Mucosa of stomach (tissue), 1 donor: Measurements from ENCODE around the gene PRSS36.

ENCODE experiments used
- H3K27me3 ChIP-seq: one replicate; pipeline ENCODE4 v1.7.0; 2013; ENCODE audit warnings: mild to moderate bottlenecking, low read length; ENCODE audit not compliant: control insufficient read depth, insufficient read depth
- H3K36me3 ChIP-seq: one replicate; pipeline ENCODE4 v1.7.0; 2013; ENCODE audit warnings: low read length; ENCODE audit not compliant: control insufficient read depth, insufficient read depth
- H3K4me1 ChIP-seq: one replicate; pipeline ENCODE4 v1.7.0; 2013; ENCODE audit warnings: mild to moderate bottlenecking, low read length; ENCODE audit not compliant: control insufficient read depth, insufficient read depth
- H3K4me3 ChIP-seq: one replicate; pipeline ENCODE4 v1.7.0; 2013; ENCODE audit warnings: low read length
- H3K9ac ChIP-seq: one replicate; pipeline ENCODE4 v1.7.0; 2013; ENCODE audit warnings: mild to moderate bottlenecking, low read length, moderate library complexity
- H3K9me3 ChIP-seq: one replicate; pipeline ENCODE4 v1.7.0; 2013; ENCODE audit warnings: mild to moderate bottlenecking, low read length, moderate library complexity; ENCODE audit not compliant: control insufficient read depth
- donor health status: Pancreatic carcinoma.

Gene PRSS36

DNA sequence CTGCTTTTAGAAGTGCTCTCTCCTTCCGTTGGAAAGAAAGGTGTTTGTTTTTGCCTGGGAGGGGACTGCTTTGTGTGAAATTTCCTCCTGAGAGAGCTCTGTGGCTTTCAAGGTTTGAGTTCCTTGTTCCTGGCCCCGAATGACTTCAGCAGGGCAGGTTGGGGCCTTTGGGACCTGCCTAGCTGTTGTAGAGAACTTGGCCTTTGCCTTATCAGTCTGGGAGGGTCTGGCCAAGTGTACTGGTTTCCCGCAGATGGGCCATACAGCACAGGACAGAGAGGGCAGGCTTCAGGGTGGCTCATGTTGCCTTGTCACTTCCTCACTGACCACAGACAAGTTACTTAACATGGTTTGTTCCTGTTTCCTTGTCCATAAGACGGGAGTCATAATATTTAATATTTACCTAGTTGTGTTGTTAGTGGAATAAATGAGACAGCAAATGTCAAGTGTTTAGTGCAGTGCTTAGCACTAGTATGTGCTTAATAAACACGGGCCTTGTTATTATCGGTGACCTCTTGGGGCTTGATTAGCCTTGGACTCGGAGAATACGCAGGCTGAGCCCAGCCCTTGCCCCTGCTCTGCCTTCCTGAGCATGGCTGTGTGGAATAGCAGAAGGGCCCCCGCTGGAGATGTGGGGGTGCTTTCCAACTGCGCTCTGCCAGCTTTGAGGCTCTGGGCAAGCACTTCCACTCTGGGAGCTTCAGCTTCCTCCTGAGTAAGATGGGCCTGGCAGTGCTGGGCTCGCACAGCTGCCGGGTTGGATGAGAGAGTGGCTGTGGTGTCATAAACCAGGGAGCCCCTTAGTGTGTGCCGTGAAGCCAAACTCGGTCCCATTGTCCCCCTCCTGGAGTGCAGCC, 20.9 kb downstream of the PRSS36 start:
- Histone ChIP-seq H3K9ac (peak overlapping the region; percentile 63), H3K27me3 (no peaks in the 10 kb centered on the region), H3K4me1 (peaks cover 72% of the 10 kb centered on the region), H3K36me3 (peaks cover 23% of the 10 kb centered on the region), H3K9me3 (no peaks in the 10 kb centered on the region), H3K4me3 (no peak overlapping the region)

DNA sequence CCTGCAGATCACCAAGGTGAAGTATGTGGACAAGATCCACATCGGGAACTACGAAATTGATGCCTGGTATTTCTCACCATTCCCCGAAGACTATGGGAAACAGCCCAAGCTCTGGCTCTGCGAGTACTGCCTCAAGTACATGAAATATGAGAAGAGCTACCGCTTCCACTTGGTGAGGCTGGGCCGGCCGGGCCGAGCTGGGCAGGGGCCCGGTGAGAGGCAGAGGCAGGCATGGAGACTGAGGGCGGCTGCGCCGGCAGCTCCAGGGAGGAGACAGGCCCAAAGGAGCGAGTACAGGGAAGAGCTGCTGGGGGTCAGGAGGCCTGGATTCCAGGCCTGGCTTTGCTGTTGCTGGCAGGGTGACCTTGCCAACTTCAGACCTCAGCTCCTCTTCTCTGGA, 22.7 kb downstream of the PRSS36 start:
- Histone ChIP-seq H3K4me1 (peaks cover 55% of the 10 kb centered on the region), H3K9ac (peak overlapping the region; percentile 63), H3K9me3 (no peaks in the 10 kb centered on the region)

DNA sequence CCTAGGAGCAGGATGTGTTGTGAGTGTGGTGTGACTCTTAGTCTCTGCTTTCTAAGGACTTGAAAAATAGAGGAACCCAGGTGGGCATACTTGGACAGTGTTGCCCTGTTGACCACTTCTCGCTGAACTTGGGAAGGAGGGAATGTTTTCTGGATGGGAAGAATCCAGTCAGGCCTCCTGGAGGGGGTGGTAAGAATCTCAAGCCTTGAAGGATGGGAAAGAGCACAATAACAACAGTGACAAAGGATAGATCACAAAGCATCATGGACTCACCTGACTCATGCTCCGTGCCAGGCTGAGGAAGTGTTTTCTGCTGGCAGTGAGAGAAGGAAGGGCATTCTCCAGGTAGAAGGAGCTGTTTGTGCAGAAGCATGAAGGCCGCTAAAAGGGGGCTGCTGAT, 24.0 kb downstream of the PRSS36 start:
- H3K4me3 ChIP-seq, result no peak overlapping the region
- peaks cover 8% of the 10 kb centered on the region for H3K36me3 ChIP-seq
- peaks cover 41% of the 10 kb centered on the region for H3K4me1 ChIP-seq
- H3K9me3 ChIP-seq, result no peaks in the 10 kb centered on the region
- no peak overlapping the region for H3K9ac ChIP-seq
- H3K27me3 ChIP-seq, result no peaks in the 10 kb centered on the region

More for the DNA sequence above, 22.7 kb downstream of the PRSS36 start:
- no peak overlapping the region for H3K4me3 ChIP-seq
- H3K36me3 ChIP-seq, result peaks cover 11% of the 10 kb centered on the region
- no peaks in the 10 kb centered on the region for H3K27me3 ChIP-seq

DNA sequence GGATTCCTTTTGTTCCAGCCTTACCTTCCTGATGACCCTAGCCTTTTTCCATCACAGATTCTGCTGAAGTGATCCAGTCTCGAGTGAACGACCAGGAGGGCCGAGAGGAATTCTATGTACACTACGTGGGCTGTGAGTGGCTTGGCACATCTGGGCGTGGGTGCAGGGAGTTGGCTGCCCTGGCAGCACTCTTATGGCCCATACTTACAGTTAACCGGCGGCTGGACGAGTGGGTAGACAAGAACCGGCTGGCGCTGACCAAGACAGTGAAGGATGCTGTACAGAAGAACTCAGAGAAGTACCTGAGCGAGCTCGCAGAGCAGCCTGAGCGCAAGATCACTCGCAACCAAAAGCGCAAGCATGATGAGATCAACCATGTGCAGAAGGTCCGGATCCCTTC, 29.7 kb downstream of the PRSS36 start:
- Histone ChIP-seq H3K4me3 (no peak overlapping the region), H3K9me3 (no peaks in the 10 kb centered on the region), H3K27me3 (no peaks in the 10 kb centered on the region), H3K4me1 (peaks cover 10% of the 10 kb centered on the region), H3K9ac (no peak overlapping the region), H3K36me3 (peaks cover 5% of the 10 kb centered on the region)

DNA sequence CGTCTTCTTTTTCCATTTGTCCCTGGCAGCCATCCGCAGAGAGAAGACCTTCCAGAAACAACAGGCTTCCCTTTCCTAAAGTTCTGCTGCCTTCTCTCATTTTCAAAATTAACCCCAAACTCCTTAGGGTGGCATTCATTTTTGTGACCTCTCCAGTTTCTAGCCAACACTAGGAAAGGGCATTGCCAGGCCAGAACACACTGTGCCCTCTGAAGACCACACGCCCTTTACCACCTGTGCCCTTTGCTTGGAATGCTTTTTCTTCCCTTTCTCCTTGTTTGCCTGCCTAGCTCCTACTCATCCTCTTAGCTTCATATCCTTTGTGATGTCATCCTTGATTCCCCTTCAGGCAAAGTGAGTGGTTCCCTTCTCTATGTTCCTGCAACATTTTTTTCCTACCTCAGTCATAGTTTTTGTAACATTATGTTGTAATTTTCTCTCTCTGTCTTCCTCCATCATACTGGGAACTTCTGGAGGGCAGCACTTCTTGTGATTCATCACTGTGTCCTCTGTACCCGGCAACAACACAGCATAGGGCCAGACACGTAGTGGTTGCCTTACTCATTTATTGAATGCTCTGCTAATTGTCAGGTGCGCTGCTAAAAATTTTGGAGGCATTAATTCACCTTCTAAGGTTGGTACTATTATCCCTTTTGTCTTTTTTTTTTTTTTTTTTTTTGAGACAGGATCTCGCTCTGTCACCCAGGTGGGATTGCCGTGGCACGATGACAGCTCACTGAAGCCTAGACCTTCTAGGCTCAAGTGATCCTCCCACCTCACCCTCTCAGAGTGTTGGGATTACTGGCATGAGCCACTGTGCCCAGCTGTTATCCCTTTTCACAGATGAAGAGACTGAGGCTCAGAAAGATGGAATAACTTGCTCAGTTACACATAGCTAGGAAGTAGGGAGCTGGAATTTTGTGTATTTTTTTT, 31.4 kb downstream of the PRSS36 start:
- H3K4me3 ChIP-seq, result peak overlapping the region; percentile 72
- H3K9ac ChIP-seq, result peak overlapping the region; percentile 96
- H3K9me3 ChIP-seq, result no peaks in the 10 kb centered on the region
- H3K4me1 ChIP-seq, result peaks cover 16% of the 10 kb centered on the region
- no peaks in the 10 kb centered on the region for H3K27me3 ChIP-seq
- peaks cover 5% of the 10 kb centered on the region for H3K36me3 ChIP-seq

DNA sequence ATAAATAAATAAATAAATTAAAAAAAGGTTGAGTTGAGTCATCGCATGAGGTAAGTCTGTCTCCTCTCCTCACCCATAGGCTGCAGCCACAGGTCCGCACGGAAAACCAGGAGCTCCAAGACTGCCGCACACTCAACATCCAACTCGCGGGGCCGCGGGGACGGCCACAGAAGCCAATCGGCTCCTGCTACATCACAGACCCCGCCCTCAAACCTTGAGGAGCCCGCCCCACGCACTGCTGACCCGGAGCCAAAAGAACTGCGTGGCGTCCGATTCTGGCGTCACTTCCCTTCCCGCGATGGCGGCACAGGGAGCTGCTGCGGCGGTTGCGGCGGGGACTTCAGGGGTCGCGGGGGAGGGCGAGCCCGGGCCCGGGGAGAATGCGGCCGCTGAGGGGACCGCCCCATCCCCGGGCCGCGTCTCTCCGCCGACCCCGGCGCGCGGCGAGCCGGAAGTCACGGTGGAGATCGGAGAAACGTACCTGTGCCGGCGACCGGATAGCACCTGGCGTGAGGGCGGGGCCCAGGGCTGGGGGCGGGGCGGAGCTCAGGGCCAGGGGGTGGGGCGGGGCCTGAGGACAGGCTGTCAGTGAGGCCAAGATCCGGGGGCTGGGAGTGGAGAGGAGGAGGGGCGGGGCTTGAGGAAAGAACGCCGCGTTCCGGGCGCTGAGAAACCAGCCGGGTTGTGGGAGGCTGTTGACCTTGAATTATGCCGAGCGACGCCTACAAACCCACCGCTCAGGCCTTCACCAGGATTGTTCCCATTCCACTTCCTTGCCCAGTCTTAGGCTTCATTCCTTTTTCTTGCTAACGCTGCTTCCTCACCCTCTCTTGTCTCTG, 32.3 kb downstream of the PRSS36 start, which contains the start of gene KAT8:
KAT8 (plus strand) TSS at position 281 of the 839 bp plus-strand sequence; CDS start at position 299, 18 bp downstream.
- H3K4me1 ChIP-seq, result peaks cover 20% of the 10 kb centered on the region
- peaks cover 5% of the 10 kb centered on the region for H3K36me3 ChIP-seq
- H3K9ac ChIP-seq, result peak within 1 kb of the TSS; percentile 96
- no peaks in the 10 kb centered on the region for H3K9me3 ChIP-seq
- no peaks in the 10 kb centered on the region for H3K27me3 ChIP-seq
- H3K4me3 ChIP-seq, result peak within 1 kb of the TSS; percentile 72

DNA sequence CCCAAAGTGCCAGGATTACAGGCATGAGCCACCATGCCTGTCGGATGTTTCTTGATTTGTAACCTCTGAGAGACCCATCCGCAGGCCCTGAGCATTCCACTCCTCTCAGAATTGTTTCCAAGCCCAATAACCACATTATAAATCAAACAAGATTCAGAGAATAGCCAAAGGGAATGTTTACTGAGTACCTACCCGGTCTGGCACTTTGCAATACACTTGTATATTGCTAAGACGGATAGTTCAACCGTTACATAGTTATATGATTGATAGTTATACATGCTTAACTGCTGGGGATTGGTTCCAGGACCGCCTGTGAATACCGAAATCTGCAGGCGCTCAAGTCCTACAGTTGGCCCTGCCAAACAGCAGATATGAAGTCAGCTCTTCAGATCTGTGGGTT, 35.4 kb downstream of the PRSS36 start:
- Histone ChIP-seq H3K36me3 (peaks cover 8% of the 10 kb centered on the region), H3K4me1 (peaks cover 20% of the 10 kb centered on the region), H3K9me3 (no peaks in the 10 kb centered on the region), H3K9ac (no peak overlapping the region), H3K27me3 (no peaks in the 10 kb centered on the region), H3K4me3 (no peak overlapping the region)

DNA sequence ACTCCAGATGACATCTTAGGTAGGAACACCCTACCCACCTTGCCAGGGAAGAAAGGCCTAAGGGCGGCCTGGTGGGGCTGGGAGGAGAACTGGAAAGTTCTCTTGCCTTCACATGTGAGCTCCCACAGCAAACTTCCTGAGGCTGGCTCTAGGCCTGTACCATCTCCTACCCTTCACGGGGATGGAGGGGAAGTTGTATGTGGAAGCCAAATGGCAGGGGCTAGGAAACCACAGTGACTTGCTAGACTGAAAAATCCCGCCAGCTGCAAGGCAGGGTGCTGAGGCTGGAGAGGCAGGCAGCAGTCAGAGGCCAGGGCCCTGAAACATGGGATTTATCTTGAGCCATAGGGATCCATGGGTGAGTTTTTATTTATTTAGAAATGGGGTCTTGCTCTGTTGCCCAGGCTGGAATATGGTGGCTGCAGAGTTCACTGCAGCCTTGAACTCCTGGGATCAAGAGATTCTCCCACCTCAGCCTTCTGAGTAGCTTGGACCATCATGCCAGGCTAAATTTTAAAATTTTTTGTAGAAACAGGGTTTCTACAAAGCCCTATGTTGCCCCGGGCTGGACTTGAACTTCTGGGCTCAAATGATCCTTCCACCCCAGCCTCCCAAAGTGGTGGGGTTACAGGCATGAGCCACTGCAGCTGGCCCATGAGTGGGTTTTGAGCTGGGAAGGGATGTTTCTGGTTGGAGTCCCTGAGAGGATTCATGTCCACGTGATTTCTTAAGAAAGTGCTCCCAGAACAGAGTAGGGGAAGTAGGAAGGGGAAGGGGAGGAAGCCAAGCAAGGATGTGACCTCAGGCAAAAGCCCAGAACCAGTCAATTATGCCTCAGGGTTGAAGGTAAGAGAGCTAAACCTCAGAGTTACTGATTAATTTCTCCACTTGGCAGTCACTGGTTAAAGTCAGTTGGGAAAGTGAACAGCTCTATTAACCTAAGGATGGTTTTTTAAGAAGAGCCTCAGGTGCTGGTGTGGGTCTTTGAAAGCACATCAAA, 36.4 kb downstream of the PRSS36 start:
- peaks cover 21% of the 10 kb centered on the region for H3K4me1 ChIP-seq
- peaks cover 8% of the 10 kb centered on the region for H3K36me3 ChIP-seq
- no peaks in the 10 kb centered on the region for H3K9me3 ChIP-seq
- H3K27me3 ChIP-seq, result no peaks in the 10 kb centered on the region
- H3K4me3 ChIP-seq, result no peak overlapping the region
- H3K9ac ChIP-seq, result no peak overlapping the region

DNA sequence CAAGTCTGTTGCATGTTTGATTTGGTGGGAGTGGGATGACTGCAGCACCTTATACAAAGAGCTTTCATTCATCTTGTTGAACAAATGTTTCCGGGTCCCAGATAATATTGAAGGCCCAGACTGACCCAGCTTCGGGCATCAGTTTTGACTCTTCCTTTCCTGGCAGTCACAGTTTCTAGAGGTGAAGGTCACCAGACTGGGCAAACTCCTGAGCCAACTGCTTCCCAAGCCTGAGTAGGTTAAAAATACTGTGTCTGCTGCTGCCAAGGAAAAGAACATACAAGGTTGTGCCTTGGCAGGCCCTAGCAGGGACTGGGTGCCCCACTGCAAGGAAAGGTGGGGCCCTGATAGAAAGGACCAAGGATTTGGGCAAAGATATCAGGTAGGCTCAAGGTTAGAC, 37.2 kb downstream of the PRSS36 start:
- no peaks in the 10 kb centered on the region for H3K9me3 ChIP-seq
- H3K4me1 ChIP-seq, result peaks cover 16% of the 10 kb centered on the region
- no peak overlapping the region for H3K4me3 ChIP-seq
- H3K36me3 ChIP-seq, result peaks cover 8% of the 10 kb centered on the region
- no peak overlapping the region for H3K9ac ChIP-seq
- H3K27me3 ChIP-seq, result no peaks in the 10 kb centered on the region

DNA sequence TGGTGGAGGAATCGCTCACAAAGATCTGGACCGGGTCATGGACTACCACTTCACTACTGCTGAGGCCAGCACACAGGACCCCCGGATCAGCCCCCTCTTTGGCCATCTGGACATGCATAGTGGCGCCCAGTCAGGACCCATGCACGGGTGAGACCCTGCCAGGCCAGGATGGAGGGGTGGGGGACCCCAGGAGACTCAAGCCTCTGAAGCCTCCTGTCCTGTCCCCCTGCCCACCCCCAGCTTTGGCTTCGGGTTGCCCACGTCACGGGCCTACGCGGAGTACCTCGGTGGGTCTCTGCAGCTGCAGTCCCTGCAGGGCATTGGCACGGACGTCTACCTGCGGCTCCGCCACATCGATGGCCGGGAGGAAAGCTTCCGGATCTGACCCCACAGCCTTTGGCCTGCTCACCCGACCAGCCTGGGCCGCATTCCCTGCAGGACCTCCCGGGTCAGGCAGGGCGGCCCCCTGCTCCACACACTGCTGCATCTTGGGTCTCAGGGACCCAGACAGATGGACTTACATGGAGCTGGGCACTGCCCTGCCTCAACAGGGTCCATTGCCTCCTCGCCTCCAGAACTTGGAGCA, 37.9 kb downstream of the PRSS36 start:
- Histone ChIP-seq H3K4me1 (peaks cover 16% of the 10 kb centered on the region), H3K9ac (no peak overlapping the region)

More for the DNA sequence above, 37.9 kb downstream of the PRSS36 start:
- peaks cover 8% of the 10 kb centered on the region for H3K36me3 ChIP-seq
- H3K4me3 ChIP-seq, result no peak overlapping the region
- H3K27me3 ChIP-seq, result no peaks in the 10 kb centered on the region
- no peaks in the 10 kb centered on the region for H3K9me3 ChIP-seq
